Hepatocyte (in vitro differentiated cells): ENCODE measurements around the gene GLUL.

ENCODE experiments used
- CTCF ChIP-seq: fragments of 200-600 bp; sonication (generic); IDR thresholded peaks from 2 replicates; pipeline ENCODE4 v1.5.1; 2016; ENCODE audit warnings: antibody characterized with exemption, mild to moderate bottlenecking; ENCODE audit not compliant: poor library complexity
- EZH2 ChIP-seq: fragments of 200-600 bp; sonication (generic); IDR thresholded peaks from 2 replicates; pipeline ENCODE4 v1.6.1; 2016; ENCODE audit warnings: antibody characterized with exemption, mild to moderate bottlenecking, borderline replicate concordance

- no peak for TF ChIP-seq CTCF
- TF ChIP-seq EZH2: no peak
Observed at GRCh38 chr1:182338806-182339370, 52.7 kb downstream of the GLUL start.
